ENCODE results near the gene NXT2. TPM values are rescaled to one million over a fixed set of nuclear protein-coding genes. Genes with fewer than 3 reads are reported as not detected.

NXT2 gene
- total RNA-seq, 1 donor from 2014 or later: 2.1 TPM

GRCh38 chrX:109578916-109579315 is 42.3 kb downstream of the NXT2 start:
- intact Hi-C loops (cut with micrococcal nuclease): no loop called here
- H3K27me3 ChIP-seq (ENCODE audit: low read depth): no peaks in the 10 kb centered on the region

GRCh38 chrX:109585488-109585887 is 48.8 kb downstream of the NXT2 start:
- Histone ChIP-seq H3K4me3 (no peak overlapping the region), H3K27me3 (ENCODE audit: low read depth) (no peaks in the 10 kb centered on the region), H3K9me3 (replicated peaks) (no peaks in the 10 kb centered on the region), H3K4me1 (no peaks in the 10 kb centered on the region), H3K36me3 (no peaks in the 10 kb centered on the region), H3K27ac (replicated peaks) (no peak overlapping the region)
- DNase-seq: no peak
- intact Hi-C loops (cut with micrococcal nuclease): no loop called here
- TF ChIP-seq CTCF (IDR thresholded peaks at IDR 0.05; ENCODE audit: borderline replicate concordance): no peak

More at GRCh38 chrX:109578916-109579315, 42.3 kb downstream of the NXT2 start:
- no peak for TF ChIP-seq CTCF (IDR thresholded peaks at IDR 0.05; ENCODE audit: borderline replicate concordance)
- H3K27ac ChIP-seq (replicated peaks): no peak overlapping the region
- no peaks in the 10 kb centered on the region for H3K36me3 ChIP-seq
- DNase-seq: no peak
- H3K4me3 ChIP-seq: no peak overlapping the region
- H3K4me1 ChIP-seq: no peaks in the 10 kb centered on the region
- no peaks in the 10 kb centered on the region for H3K9me3 ChIP-seq (replicated peaks)

GRCh38 chrX:109590176-109590575 is 53.5 kb downstream of the NXT2 start:
- intact Hi-C loops (cut with micrococcal nuclease): no loop called here
- H3K9me3 ChIP-seq (replicated peaks): no peaks in the 10 kb centered on the region
- TF ChIP-seq CTCF (IDR thresholded peaks at IDR 0.05; ENCODE audit: borderline replicate concordance): no peak

More at GRCh38 chrX:109590176-109590575, 53.5 kb downstream of the NXT2 start:
- Histone ChIP-seq H3K4me1 (no peaks in the 10 kb centered on the region), H3K27me3 (ENCODE audit: low read depth) (no peaks in the 10 kb centered on the region), H3K4me3 (no peak overlapping the region), H3K36me3 (no peaks in the 10 kb centered on the region), H3K27ac (replicated peaks) (no peak overlapping the region)
- DNase-seq: no peak

Other genes with a start within 250 kb of the NXT2 start
- gene GUCY2F, start 54.8 kb upstream of the NXT2 start, total RNA-seq: not detected
- not detected for gene KCNE5, start 88.3 kb downstream of the NXT2 start, total RNA-seq
- gene ACSL4, start 196.4 kb downstream of the NXT2 start, total RNA-seq: 41.1 TPM